ENCODE data around the gene DCAF7.

- TF ChIP-seq CTCF (IDR thresholded peaks at IDR 0.05) (no peak), POLR2A (IDR thresholded peaks at IDR 0.05) (no peak)
Observed at GRCh38 chr17:63543822-63544420, 6.4 kb upstream of the DCAF7 start.
